ENCODE results near the gene XCR1.

- TF ChIP-seq CTCF (IDR thresholded peaks at IDR 0.05) (no peak), POLR2A (IDR thresholded peaks at IDR 0.05) (no peak), POLR2AphosphoS5 (IDR thresholded peaks at IDR 0.05) (no peak), EP300 (IDR thresholded peaks at IDR 0.05) (no peak)
Measured at GRCh38 chr3:46030626-46031025, 3.3 kb upstream of the XCR1 start.
